HepG2 (cell line): ENCODE data around the gene GH2. TPM values are rescaled to one million over a fixed set of nuclear protein-coding genes. Genes with fewer than 3 reads are reported as not detected.
A peak's percentile ranks its signal among the peaks of the same experiment; 100 is the strongest.

Experiments
- BATF2 ChIP-seq: sonication (generic); formaldehyde crosslinking; IDR thresholded peaks from 2 replicates; pipeline ENCODE4 v1.8.0; 2022; ENCODE audit warnings: mild to moderate bottlenecking, missing genetic modification reagents, moderate library complexity
- EEA1 ChIP-seq: sonication (generic); formaldehyde crosslinking; IDR thresholded peaks from 2 replicates; pipeline ENCODE4 v1.5.1; 2020; ENCODE audit warnings: mild to moderate bottlenecking, missing genetic modification reagents, borderline replicate concordance
- ETS1 ChIP-seq: sonication (generic); formaldehyde crosslinking; IDR thresholded peaks from 2 replicates; pipeline ENCODE4 v1.4.0; 2020; ENCODE audit warnings: missing genetic modification reagents
- KDM5B ChIP-seq: sonication (generic); formaldehyde crosslinking; IDR thresholded peaks from 2 replicates; pipeline ENCODE4 v1.4.0; 2020; ENCODE audit warnings: missing genetic modification reagents, mild to moderate bottlenecking, borderline replicate concordance
- KLF11 ChIP-seq: IDR thresholded peaks from 2 replicates; pipeline ENCODE4 v1.6.1; 2016; ENCODE audit warnings: missing compliant biosample characterization
- ONECUT2 ChIP-seq: sonication (generic); formaldehyde crosslinking; IDR thresholded peaks from 2 replicates; pipeline ENCODE4 v1.4.0; 2020; ENCODE audit warnings: missing genetic modification reagents
- PAX8 ChIP-seq: sonication (generic); formaldehyde crosslinking; IDR thresholded peaks from 2 replicates; pipeline ENCODE4 v1.8.0; 2022; ENCODE audit warnings: mild to moderate bottlenecking, missing genetic modification reagents, borderline replicate concordance
- SMC3 ChIP-seq: IDR thresholded peaks from 2 replicates; pipeline ENCODE4 v1.6.1; 2011; ENCODE audit warnings: low read length, improper control_type of control experiment
- ZKSCAN5 ChIP-seq: sonication (generic); formaldehyde crosslinking; IDR thresholded peaks from 2 replicates; pipeline ENCODE4 v1.5.1; 2020; ENCODE audit warnings: mild to moderate bottlenecking, missing genetic modification reagents
- ZNF136 ChIP-seq: sonication (generic); formaldehyde crosslinking; IDR thresholded peaks from 2 replicates; pipeline ENCODE4 v1.8.1; 2022; ENCODE audit warnings: low read depth, mild to moderate bottlenecking, moderate library complexity, missing genetic modification reagents
- ZNF317 ChIP-seq: sonication (generic); formaldehyde crosslinking; IDR thresholded peaks from 2 replicates; pipeline ENCODE4 v1.5.0; 2020; ENCODE audit warnings: mild to moderate bottlenecking, missing genetic modification reagents
- ZNF430 ChIP-seq: sonication (generic); formaldehyde crosslinking; IDR thresholded peaks from 2 replicates; pipeline ENCODE4 v1.9.0; 2021; ENCODE audit warnings: mild to moderate bottlenecking, missing genetic modification reagents
- ZNF660 ChIP-seq: sonication (generic); formaldehyde crosslinking; IDR thresholded peaks from 2 replicates; pipeline ENCODE4 v1.5.1; 2020; ENCODE audit warnings: mild to moderate bottlenecking, low read depth, missing genetic modification reagents, borderline replicate concordance
- ZNF704 ChIP-seq: sonication (generic); formaldehyde crosslinking; IDR thresholded peaks from 2 replicates; pipeline ENCODE4 v1.8.1; 2023; ENCODE audit warnings: mild to moderate bottlenecking, inconsistent platforms, moderate library complexity, missing genetic modification reagents, borderline replicate concordance
- ZNF816 ChIP-seq: sonication (generic); formaldehyde crosslinking; IDR thresholded peaks from 2 replicates; pipeline ENCODE4 v1.8.0; 2022; ENCODE audit warnings: missing genetic modification reagents, mild to moderate bottlenecking, borderline replicate concordance
- polyA plus RNA-seq, 8 experiments: library from polyadenylated mRNA; depleted of rRNA in 3 of 8; stranded (reverse) in 7 of 8; unstranded in 1 of 8; fragments of >200 nt; fragmentation: Illumina TruSeq in 4 of 8; extraction: Trizol in 4 of 8; gene quantifications; 2 replicates each; pipeline versions ENCODE4 v1.2.1 to v1.2.3, GENCODE V29; 2011 to 2016; ENCODE audit warnings: low read depth in 4 of 8, missing spikeins in 1 of 8, mixed read lengths in 1 of 8; ENCODE audit not compliant: insufficient read depth in 1 of 8
- total RNA-seq, 5 experiments: library from RNA; depleted of rRNA; stranded (reverse); fragments of >200 nt; fragmentation: Illumina TruSeq; extraction: Trizol; gene quantifications; 2 replicates each; pipeline ENCODE4 v1.2.3, GENCODE V29; 2016; ENCODE audit warnings: low read depth in 1 of 5
- TF ChIP-seq, protein P1 (sequence below): sonication (generic); formaldehyde crosslinking; IDR thresholded peaks from 2 replicates; pipeline ENCODE4 v1.8.0; 2022; ENCODE audit warnings: missing genetic modification reagents, mild to moderate bottlenecking, moderate library complexity, borderline replicate concordance
- TF ChIP-seq, protein P2 (sequence below): sonication (generic); formaldehyde crosslinking; IDR thresholded peaks from 2 replicates; pipeline ENCODE4 v1.5.0; 2020; ENCODE audit warnings: mild to moderate bottlenecking, missing genetic modification reagents, moderate library complexity
- TF ChIP-seq, protein P3 (sequence below): IDR thresholded peaks from 2 replicates; pipeline ENCODE4 v1.6.1; 2016; ENCODE audit warnings: low read depth
- TF ChIP-seq, protein P4 (sequence below): sonication (generic); formaldehyde crosslinking; IDR thresholded peaks from 2 replicates; pipeline ENCODE4 v1.4.0; 2020; ENCODE audit warnings: mild to moderate bottlenecking, missing genetic modification reagents

The GH2 gene
- total and polyA plus RNA-seq, 2 of the 13 experiments (the other 11 are each of a cell fraction or from before 2014, with no cell fraction given): not detected

DNA sequence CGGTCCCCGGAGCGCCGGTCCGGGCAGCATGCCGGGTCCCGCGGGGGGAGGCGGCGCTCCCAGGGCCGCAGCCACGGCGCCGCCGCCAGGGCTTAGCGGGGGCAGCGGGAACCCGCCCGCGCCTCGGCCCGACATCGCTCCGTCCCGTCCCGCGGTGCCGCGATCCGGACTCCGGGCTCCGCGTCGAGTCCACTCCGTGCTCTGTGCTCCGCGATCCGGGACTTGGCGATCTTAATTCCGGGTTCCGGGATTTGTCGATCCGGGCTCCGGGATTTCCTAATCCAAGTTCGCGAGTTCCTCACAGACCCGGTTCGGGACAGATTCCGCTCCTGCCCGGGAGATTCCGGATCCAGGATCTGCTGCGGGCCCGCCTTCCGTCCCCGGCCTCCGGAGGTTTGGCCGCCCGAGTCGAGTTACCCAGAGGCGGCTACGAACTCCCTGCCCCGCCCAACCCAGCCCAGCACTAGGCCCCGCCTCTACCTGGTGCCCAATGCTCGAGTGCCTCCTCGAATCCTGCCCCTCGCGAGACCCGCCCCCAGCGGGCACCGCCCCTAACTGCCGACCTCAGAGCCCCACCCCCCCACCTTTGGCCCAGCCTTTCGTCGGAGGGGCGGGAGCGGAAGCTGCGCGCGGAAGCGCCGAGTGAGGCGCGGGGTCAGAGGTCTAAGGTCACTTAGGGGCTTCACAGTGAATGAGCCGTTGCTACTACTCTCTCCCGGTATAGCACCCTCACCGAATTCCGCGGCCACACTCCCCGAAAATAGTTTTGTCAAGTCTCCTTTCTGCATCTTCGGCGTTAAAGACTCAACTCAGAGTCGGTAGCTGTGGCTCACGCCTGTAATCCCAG, 39.0 kb downstream of the GH2 start, which contains the start of gene SMARCD2 (continued):
- TF ChIP-seq, protein P1, sequence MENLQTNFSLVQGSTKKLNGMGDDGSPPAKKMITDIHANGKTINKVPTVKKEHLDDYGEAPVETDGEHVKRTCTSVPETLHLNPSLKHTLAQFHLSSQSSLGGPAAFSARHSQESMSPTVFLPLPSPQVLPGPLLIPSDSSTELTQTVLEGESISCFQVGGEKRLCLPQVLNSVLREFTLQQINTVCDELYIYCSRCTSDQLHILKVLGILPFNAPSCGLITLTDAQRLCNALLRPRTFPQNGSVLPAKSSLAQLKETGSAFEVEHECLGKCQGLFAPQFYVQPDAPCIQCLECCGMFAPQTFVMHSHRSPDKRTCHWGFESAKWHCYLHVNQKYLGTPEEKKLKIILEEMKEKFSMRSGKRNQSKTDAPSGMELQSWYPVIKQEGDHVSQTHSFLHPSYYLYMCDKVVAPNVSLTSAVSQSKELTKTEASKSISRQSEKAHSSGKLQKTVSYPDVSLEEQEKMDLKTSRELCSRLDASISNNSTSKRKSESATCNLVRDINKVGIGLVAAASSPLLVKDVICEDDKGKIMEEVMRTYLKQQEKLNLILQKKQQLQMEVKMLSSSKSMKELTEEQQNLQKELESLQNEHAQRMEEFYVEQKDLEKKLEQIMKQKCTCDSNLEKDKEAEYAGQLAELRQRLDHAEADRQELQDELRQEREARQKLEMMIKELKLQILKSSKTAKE (CRISPR knock-in tag): 0 out of 2 replicates have a peak, but pooled peaks have one; percentile 38
- TF ChIP-seq, protein P2, sequence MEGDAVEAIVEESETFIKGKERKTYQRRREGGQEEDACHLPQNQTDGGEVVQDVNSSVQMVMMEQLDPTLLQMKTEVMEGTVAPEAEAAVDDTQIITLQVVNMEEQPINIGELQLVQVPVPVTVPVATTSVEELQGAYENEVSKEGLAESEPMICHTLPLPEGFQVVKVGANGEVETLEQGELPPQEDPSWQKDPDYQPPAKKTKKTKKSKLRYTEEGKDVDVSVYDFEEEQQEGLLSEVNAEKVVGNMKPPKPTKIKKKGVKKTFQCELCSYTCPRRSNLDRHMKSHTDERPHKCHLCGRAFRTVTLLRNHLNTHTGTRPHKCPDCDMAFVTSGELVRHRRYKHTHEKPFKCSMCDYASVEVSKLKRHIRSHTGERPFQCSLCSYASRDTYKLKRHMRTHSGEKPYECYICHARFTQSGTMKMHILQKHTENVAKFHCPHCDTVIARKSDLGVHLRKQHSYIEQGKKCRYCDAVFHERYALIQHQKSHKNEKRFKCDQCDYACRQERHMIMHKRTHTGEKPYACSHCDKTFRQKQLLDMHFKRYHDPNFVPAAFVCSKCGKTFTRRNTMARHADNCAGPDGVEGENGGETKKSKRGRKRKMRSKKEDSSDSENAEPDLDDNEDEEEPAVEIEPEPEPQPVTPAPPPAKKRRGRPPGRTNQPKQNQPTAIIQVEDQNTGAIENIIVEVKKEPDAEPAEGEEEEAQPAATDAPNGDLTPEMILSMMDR (CRISPR knock-in tag): peak; percentile 41
- TF ChIP-seq ZNF816 (CRISPR knock-in tag) (peak; percentile 98; the same call in 1 of the 2 replicates), ETS1 (CRISPR knock-in tag) (peak; percentile 69), EEA1 (CRISPR knock-in tag) (peak; percentile 90), KLF11 (peak; percentile 85; the same call in 1 of the 2 replicates), PAX8 (CRISPR knock-in tag) (peak; percentile 94), ZKSCAN5 (CRISPR knock-in tag) (no peak), KDM5B (peak; percentile 83), ZNF136 (CRISPR knock-in tag) (peak; percentile 16; the same call in 1 of the 2 replicates), ZNF430 (peak; percentile 79; the same call in 1 of the 2 replicates), ONECUT2 (CRISPR knock-in tag) (peak; percentile 41; the same call in 1 of the 2 replicates), ZNF317 (peak; percentile 89), ZNF660 (no peak), ZNF704 (CRISPR knock-in tag) (no peak), BATF2 (CRISPR knock-in tag) (peak; percentile 96), SMC3 (no peak; the same call in 1 of the 2 replicates)
- TF ChIP-seq, protein P3, sequence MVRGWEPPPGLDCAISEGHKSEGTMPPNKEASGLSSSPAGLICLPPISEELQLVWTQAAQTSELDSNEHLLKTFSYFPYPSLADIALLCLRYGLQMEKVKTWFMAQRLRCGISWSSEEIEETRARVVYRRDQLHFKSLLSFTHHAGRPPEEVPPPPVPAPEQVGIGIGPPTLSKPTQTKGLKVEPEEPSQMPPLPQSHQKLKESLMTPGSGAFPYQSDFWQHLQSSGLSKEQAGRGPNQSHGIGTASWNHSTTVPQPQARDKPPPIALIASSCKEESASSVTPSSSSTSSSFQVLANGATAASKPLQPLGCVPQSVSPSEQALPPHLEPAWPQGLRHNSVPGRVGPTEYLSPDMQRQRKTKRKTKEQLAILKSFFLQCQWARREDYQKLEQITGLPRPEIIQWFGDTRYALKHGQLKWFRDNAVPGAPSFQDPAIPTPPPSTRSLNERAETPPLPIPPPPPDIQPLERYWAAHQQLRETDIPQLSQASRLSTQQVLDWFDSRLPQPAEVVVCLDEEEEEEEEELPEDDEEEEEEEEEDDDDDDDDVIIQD (CRISPR knock-in tag): peak; percentile 81
- TF ChIP-seq, protein P4, sequence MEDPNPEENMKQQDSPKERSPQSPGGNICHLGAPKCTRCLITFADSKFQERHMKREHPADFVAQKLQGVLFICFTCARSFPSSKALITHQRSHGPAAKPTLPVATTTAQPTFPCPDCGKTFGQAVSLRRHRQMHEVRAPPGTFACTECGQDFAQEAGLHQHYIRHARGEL (CRISPR knock-in tag): no peak
